Measurements from ENCODE around the gene TUT4. TPM values are rescaled to one million over a fixed set of nuclear protein-coding genes. Genes with fewer than 3 reads are reported as not detected.

Gene TUT4
- total and polyA plus RNA-seq, 2 experiments from 2014 or later: 42.6 to 93.3 TPM

- no peak for TF ChIP-seq CTCF (IDR thresholded peaks at IDR 0.05; ENCODE audit: low read depth, low read length)
- DNase-seq (ENCODE audit: low read depth in 1 of 2, low spot score in 1 of 2): peak in 1 of 2 donors; percentile 31
- no peak overlapping the region for H3K4me3 ChIP-seq
Measured at GRCh38 chr1:52590266-52590665, 37.4 kb upstream of the TUT4 start.

GRCh38 chr1:52588535-52588934 is 35.6 kb upstream of the TUT4 start:
- H3K4me3 ChIP-seq: no peak overlapping the region
- DNase-seq (ENCODE audit: low read depth in 1 of 2, low spot score in 1 of 2): no peak
- no peaks in the 10 kb centered on the region for H3K36me3 ChIP-seq
- no peak for TF ChIP-seq CTCF (IDR thresholded peaks at IDR 0.05; ENCODE audit: low read depth, low read length)
- no peaks in the 10 kb centered on the region for H3K27me3 ChIP-seq
- H3K9me3 ChIP-seq (ENCODE audit: low read depth): no peaks in the 10 kb centered on the region
- H3K4me1 ChIP-seq (ENCODE audit: low read depth): peaks cover 4% of the 10 kb centered on the region
- no peak overlapping the region for H3K27ac ChIP-seq

More at GRCh38 chr1:52590266-52590665, 37.4 kb upstream of the TUT4 start:
- Histone ChIP-seq H3K27ac (no peak overlapping the region), H3K9me3 (ENCODE audit: low read depth) (no peaks in the 10 kb centered on the region), H3K4me1 (ENCODE audit: low read depth) (peaks cover 4% of the 10 kb centered on the region), H3K27me3 (no peaks in the 10 kb centered on the region), H3K36me3 (no peaks in the 10 kb centered on the region)

GRCh38 chr1:52588027-52588426 is 35.1 kb upstream of the TUT4 start:
- TF ChIP-seq CTCF (IDR thresholded peaks at IDR 0.05; ENCODE audit: low read depth, low read length): no peak
- no peak overlapping the region for H3K27ac ChIP-seq
- no peak for DNase-seq (ENCODE audit: low read depth in 1 of 2, low spot score in 1 of 2)
- H3K27me3 ChIP-seq: no peaks in the 10 kb centered on the region
- peaks cover 4% of the 10 kb centered on the region for H3K4me1 ChIP-seq (ENCODE audit: low read depth)
- H3K4me3 ChIP-seq: no peak overlapping the region
- H3K9me3 ChIP-seq (ENCODE audit: low read depth): no peaks in the 10 kb centered on the region
- no peaks in the 10 kb centered on the region for H3K36me3 ChIP-seq

GRCh38 chr1:52585474-52585873 is 32.6 kb upstream of the TUT4 start:
- no peak overlapping the region for H3K27ac ChIP-seq
- H3K9me3 ChIP-seq (ENCODE audit: low read depth): no peaks in the 10 kb centered on the region
- no peak for DNase-seq (ENCODE audit: low read depth in 1 of 2, low spot score in 1 of 2)
- H3K27me3 ChIP-seq: no peaks in the 10 kb centered on the region
- no peak for TF ChIP-seq CTCF (IDR thresholded peaks at IDR 0.05; ENCODE audit: low read depth, low read length)
- no peaks in the 10 kb centered on the region for H3K36me3 ChIP-seq
- no peak overlapping the region for H3K4me3 ChIP-seq
- H3K4me1 ChIP-seq (ENCODE audit: low read depth): peaks cover 4% of the 10 kb centered on the region

GRCh38 chr1:52582116-52582696 is 29.3 kb upstream of the TUT4 start:
- TF ChIP-seq CTCF (IDR thresholded peaks at IDR 0.05; ENCODE audit: low read depth, low read length): no peak
- Histone ChIP-seq H3K36me3 (no peaks in the 10 kb centered on the region), H3K9me3 (ENCODE audit: low read depth) (no peaks in the 10 kb centered on the region), H3K4me1 (ENCODE audit: low read depth) (no peaks in the 10 kb centered on the region), H3K4me3 (no peak overlapping the region), H3K27ac (no peak overlapping the region), H3K27me3 (no peaks in the 10 kb centered on the region)
- no peak for DNase-seq (ENCODE audit: low read depth in 1 of 2, low spot score in 1 of 2)

All from cardiac muscle cell (in vitro differentiated cells and primary cell).